GM10248 (cell line): Measurements from ENCODE around the gene KPNA1.
A peak's percentile ranks its signal among the peaks of the same experiment; 100 is the strongest.

Experiments used
- CTCF ChIA-PET: fragments of 300-600 bp; sonication (Branson Sonifier 250); formaldehyde crosslinking; extraction: SDS; loops from one replicate; lab custom pipeline; 2021; ENCODE audit warnings: antibody characterized with exemption; lab: Yijun Ruan, JAX
- POLR2A ChIA-PET: fragments of 350-650 bp; sonication (Branson Sonifier 250); formaldehyde crosslinking; extraction: SDS; loops from one replicate; lab custom pipeline; 2020; ENCODE audit warnings: antibody characterized with exemption; lab: Yijun Ruan, JAX
- DNase-seq: peaks from one replicate; pipeline ENCODE4 v3.0.0; 2012; ENCODE audit errors: extremely low spot score
- CTCF ChIP-seq: IDR thresholded peaks from 2 replicates; pipeline ENCODE4 v1.5.1; 2012; ENCODE audit warnings: mild to moderate bottlenecking, low read depth; ENCODE audit errors: extremely low read depth, missing control alignments, control extremely low read depth

The KPNA1 gene

DNA sequence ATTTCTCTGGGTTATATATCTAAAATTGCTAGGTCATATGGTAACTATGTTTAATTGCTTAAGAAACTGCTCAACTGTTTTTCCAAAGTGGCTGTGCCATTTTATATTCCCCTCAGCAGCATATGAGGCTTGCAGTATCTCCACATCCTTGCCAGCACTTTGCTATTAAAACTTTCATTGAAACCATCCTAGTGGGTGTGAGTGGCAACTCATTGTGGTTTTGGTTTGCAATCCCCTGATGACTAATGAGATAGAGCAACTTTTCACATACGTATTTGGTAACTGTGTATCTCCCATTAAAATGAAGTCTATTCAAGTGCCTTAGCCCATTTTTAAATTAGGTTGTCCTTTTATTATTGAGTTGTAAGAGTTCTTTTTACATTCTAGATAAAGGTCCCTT is 17.3 kb downstream of the KPNA1 start:
- CTCF ChIA-PET: interaction anchor here (1.1 kb wide), 1 partner anchor 16 kb away, joined by 3 read pairs; no protein-coding TSS in a partner anchor
- no peak for TF ChIP-seq CTCF
- DNase-seq: peak; percentile 26
- POLR2A ChIA-PET: no interaction called here

DNA sequence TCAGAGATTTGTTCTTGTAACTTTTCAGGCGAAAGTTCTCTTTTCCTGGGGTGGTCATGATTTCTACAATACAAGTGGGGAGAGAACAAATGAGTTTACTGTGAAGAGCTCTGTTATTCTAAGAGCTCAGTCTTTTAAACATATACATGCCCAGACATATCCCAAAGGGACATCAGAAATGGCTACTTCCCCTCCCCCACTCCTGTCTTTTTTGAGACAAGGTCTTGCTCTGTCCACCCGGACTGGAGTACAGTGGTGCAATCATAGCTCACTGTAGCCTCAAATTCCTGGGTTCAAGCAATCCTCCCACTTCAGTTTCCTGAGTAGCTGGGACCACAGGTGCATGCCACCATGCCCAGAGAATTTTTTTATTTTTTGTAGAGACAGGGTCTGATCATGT is 18.2 kb downstream of the KPNA1 start:
- ChIA-PET CTCF (interaction anchor here (0.7 to 1.1 kb wide), 3 partner anchors 9 to 395 kb away, joined by 3 read pairs; no protein-coding TSS in a partner anchor), POLR2A (no interaction called here)
- DNase-seq: no peak
- TF ChIP-seq CTCF: no peak

- no peak for TF ChIP-seq CTCF
- ChIA-PET POLR2A (no interaction called here), CTCF (interaction anchor here (0.9 to 1.4 kb wide), 4 partner anchors 8 to 34 kb away, joined by 3 to 4 read pairs (median 4); no protein-coding TSS in a partner anchor)
- DNase-seq: no peak
Observed at GRCh38 chr3:122493296-122493695, 21.4 kb downstream of the KPNA1 start.

GRCh38 chr3:122488262-122488973 is 26.3 kb downstream of the KPNA1 start:
- no peak for DNase-seq
- CTCF ChIA-PET: interaction anchor here (0.8 to 1.6 kb wide), 3 partner anchors 8 to 18 kb away, joined by 3 to 5 read pairs (median 3); no protein-coding TSS in a partner anchor
- POLR2A ChIA-PET: no interaction called here
- no peak for TF ChIP-seq CTCF

DNA sequence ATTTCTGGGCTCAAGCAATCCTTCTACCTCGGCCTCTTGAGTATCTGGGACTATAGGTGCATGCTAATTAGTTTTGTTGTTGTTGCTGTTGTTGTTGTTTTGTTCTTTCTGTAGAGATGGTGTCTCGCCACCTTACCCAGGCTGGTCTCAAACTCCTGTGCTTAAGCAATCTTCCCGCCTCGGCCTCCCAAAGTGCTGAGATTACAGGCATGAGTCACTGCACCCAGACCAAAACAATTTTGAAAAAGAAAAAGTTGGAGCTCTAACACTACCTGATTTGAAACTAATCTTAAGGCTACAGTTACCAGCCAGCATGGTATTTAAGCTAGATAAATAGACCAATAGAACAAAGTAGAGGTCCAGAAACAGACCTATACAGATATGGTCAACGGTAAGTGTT is 29.8 kb downstream of the KPNA1 start:
- TF ChIP-seq CTCF: no peak
- POLR2A ChIA-PET: no interaction called here
- DNase-seq: no peak
- CTCF ChIA-PET: interaction anchor here (1.3 to 1.4 kb wide), 2 partner anchors 8 to 21 kb away, joined by 4 read pairs; no protein-coding TSS in a partner anchor

- no peak for DNase-seq
- ChIA-PET POLR2A (no interaction called here), CTCF (no interaction called here)
- no peak for TF ChIP-seq CTCF
Observed at GRCh38 chr3:122481390-122481789, 33.3 kb downstream of the KPNA1 start.

DNA sequence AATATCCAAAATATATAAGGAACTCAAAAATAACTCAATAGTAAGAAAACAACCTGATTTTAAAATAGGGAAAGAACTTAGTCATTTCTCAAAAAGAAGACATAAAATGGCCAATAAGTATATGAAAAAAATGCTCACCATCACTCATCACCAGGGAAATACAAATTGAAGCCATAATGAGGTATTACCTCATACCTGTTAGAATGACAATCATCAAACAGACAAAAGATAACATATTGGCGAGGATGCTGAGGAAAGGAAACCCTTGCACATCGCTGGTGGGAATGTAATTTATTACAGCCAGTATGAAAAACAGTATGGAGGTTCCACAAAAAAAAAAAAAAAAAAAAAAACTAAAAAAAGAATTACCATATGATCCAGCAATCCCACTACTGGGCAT is 38.2 kb downstream of the KPNA1 start:
- TF ChIP-seq CTCF: no peak
- ChIA-PET CTCF (no interaction called here), POLR2A (no interaction called here)
- DNase-seq: no peak
